Breast epithelium (tissue), 4 donors: Measurements from ENCODE around the gene ATAT1. TPM values are rescaled to one million over a fixed set of nuclear protein-coding genes. Genes with fewer than 3 reads are reported as not detected.

Source experiments
- DNase-seq, 2 donors: peaks; one replicate each; pipeline ENCODE4 v3.0.0-alpha.2; 2019; ENCODE audit warnings: low spot score in 2 of 2
- H3K27ac ChIP-seq, 2 donors: fragments of 200-600 bp; sonication (generic) in 1 of 2; one replicate each; pipeline ENCODE4 v1.5.1; 2016 to 2019; ENCODE audit warnings: mild to moderate bottlenecking in 1 of 2
- H3K27me3 ChIP-seq, 2 donors: fragments of 200-600 bp; sonication (generic) in 1 of 2; one replicate each; pipeline versions ENCODE4 v1.5.1 to v1.6.0; 2017 to 2019; ENCODE audit warnings: control low read depth in 1 of 2, mild to moderate bottlenecking in 1 of 2
- H3K36me3 ChIP-seq: fragments of 200-600 bp; one replicate; pipeline ENCODE4 v1.5.1; 2019
- H3K4me1 ChIP-seq, 2 donors: fragments of 200-600 bp; sonication (generic); one replicate each; pipeline ENCODE4 v1.5.1; 2016 to 2019; ENCODE audit warnings: control low read depth in 1 of 2
- H3K4me3 ChIP-seq, 3 donors: fragments of 200-600 bp; sonication (generic); 1 replicate in 2 of 3; 2 replicates in 1 of 3; pipeline ENCODE4 v1.5.1; 2016 to 2019; ENCODE audit warnings: mild to moderate bottlenecking in 3 of 3, moderate library complexity in 2 of 3
- H3K9me3 ChIP-seq, 2 donors: fragments of 200-600 bp; sonication (generic) in 1 of 2; one replicate each; pipeline ENCODE4 v1.5.1; 2016 to 2019; ENCODE audit warnings: control low read depth in 1 of 2
- CTCF ChIP-seq, 3 donors: fragments of 450-650 bp; IDR thresholded peaks; one replicate each; pipeline ENCODE4 v1.5.1; 2016 to 2017; ENCODE audit warnings: antibody characterized with exemption in 3 of 3, mild to moderate bottlenecking in 3 of 3, moderate library complexity in 3 of 3
- POLR2A ChIP-seq: fragments of 450-650 bp; IDR thresholded peaks from one replicate; pipeline ENCODE4 v1.6.1; 2016; ENCODE audit warnings: antibody characterized with exemption, mild to moderate bottlenecking, moderate library complexity
- POLR2AphosphoS5 ChIP-seq, 3 donors: sonication (generic); formaldehyde crosslinking; IDR thresholded peaks; one replicate each; pipeline ENCODE4 v1.6.1; 2017; ENCODE audit warnings: antibody characterized with exemption in 3 of 3
- intact Hi-C: fragments of 100-400 bp; cut with DNase I; formaldehyde crosslinking; loops from one replicate; pipeline ENCODE4 v1.15.1; 2023; ENCODE audit warnings: low total_unique reads
- total RNA-seq, 3 donors: library from RNA; depleted of rRNA; stranded (reverse); fragments of >200 nt; gene quantifications; one replicate each; pipeline ENCODE4 v1.1.0, GENCODE V29; 2016

The ATAT1 gene
- total RNA-seq, 3 donors from 2014 or later = 5.3 to 10.5 (median 8.8) TPM

- Histone ChIP-seq H3K4me1 (peaks cover 5 to 18% of the 10 kb centered on the region in 2 donors), H3K36me3 (no peaks in the 10 kb centered on the region), H3K4me3 (no peak overlapping the region), H3K9me3 (no peaks in the 10 kb centered on the region), H3K27me3 (no peaks in the 10 kb centered on the region), H3K27ac (peak overlapping the region; percentile 96 to 97)
- no peak for TF ChIP-seq POLR2AphosphoS5 (IDR thresholded peaks at IDR 0.05)
- no peak for TF ChIP-seq CTCF (IDR thresholded peaks at IDR 0.05)
- TF ChIP-seq POLR2A = no peak
- DNase-seq = no peak
- intact Hi-C loops = no loop called here
These were observed 62.6 kb downstream of the ATAT1 start for GRCh38 chr6:30689022-30689865.

GRCh38 chr6:30689985-30690384 is 63.3 kb downstream of the ATAT1 start:
- H3K4me1 ChIP-seq = peaks cover 5 to 18% of the 10 kb centered on the region in 2 donors
- no peaks in the 10 kb centered on the region for H3K27me3 ChIP-seq
- intact Hi-C loops = no loop called here
- H3K36me3 ChIP-seq = no peaks in the 10 kb centered on the region
- H3K4me3 ChIP-seq = peak overlapping the region; percentile 65 to 72 (median 66)
- no peak for DNase-seq
- H3K9me3 ChIP-seq = no peaks in the 10 kb centered on the region
- H3K27ac ChIP-seq = peak overlapping the region; percentile 96 to 97
- TF ChIP-seq POLR2A (no peak), POLR2AphosphoS5 (IDR thresholded peaks at IDR 0.05) (no peak), CTCF (IDR thresholded peaks at IDR 0.05) (no peak)

GRCh38 chr6:30690403-30691207 is 63.9 kb downstream of the ATAT1 start, which contains the start of gene NRM:
Gene NRM, minus strand, starts transcription at chr6:30690984. Its CDS starts 10 bp downstream, at chr6:30690974.
- peak; percentile 39 to 84 (median 71) for TF ChIP-seq POLR2AphosphoS5 (IDR thresholded peaks at IDR 0.05)
- no peak for TF ChIP-seq POLR2A
- Histone ChIP-seq H3K27me3 (no peaks in the 10 kb centered on the region), H3K4me1 (peaks cover 5 to 18% of the 10 kb centered on the region in 2 donors), H3K36me3 (no peaks in the 10 kb centered on the region), H3K27ac (peak within 1 kb of the TSS; percentile 96 to 97), H3K4me3 (peak within 1 kb of the TSS; percentile 65 to 72 (median 66)), H3K9me3 (no peaks in the 10 kb centered on the region)
- intact Hi-C loops = no loop called here
- peak; percentile 81 to 90 for DNase-seq

- Histone ChIP-seq H3K4me1 (peaks cover 5 to 18% of the 10 kb centered on the region in 2 donors), H3K9me3 (no peaks in the 10 kb centered on the region), H3K4me3 (peak overlapping the region; percentile 65 to 72 (median 66)), H3K27ac (peak overlapping the region; percentile 96 to 97), H3K27me3 (no peaks in the 10 kb centered on the region), H3K36me3 (no peaks in the 10 kb centered on the region)
- DNase-seq = no peak
- intact Hi-C loops = no loop called here
- TF ChIP-seq POLR2A (no peak), CTCF (IDR thresholded peaks at IDR 0.05) (no peak), POLR2AphosphoS5 (IDR thresholded peaks at IDR 0.05) (no peak)
These were observed 64.7 kb downstream of the ATAT1 start for GRCh38 chr6:30691208-30691847.

Other genes starting within 250 kb of the ATAT1 start
- gene HLA-E, start 137.4 kb upstream of the ATAT1 start, total RNA-seq = 100 to 1,000 TPM; 420 to 803 (median 575) TPM
- gene GNL1, start 70.4 kb upstream of the ATAT1 start, total RNA-seq = 10 to 100 TPM; 39.7 to 51.2 (median 47.5) TPM
- 10 to 100 TPM in 2 of 3 donors, 1 to 10 TPM in 1; 9.0 to 28.4 (median 12.1) TPM for gene PRR3, start 69.6 kb upstream of the ATAT1 start, total RNA-seq
- gene ABCF1, start 55.4 kb upstream of the ATAT1 start, total RNA-seq = 10 to 100 TPM; 41.0 to 55.2 (median 51.5) TPM
- gene PPP1R10, start 9.6 kb upstream of the ATAT1 start, total RNA-seq = 10 to 100 TPM; 17.3 to 51.1 (median 26.5) TPM
- 10 to 100 TPM; 42.1 to 70.8 (median 52.4) TPM for gene MRPS18B, start 9.0 kb upstream of the ATAT1 start, total RNA-seq
- gene C6orf136, start 20.3 kb downstream of the ATAT1 start, total RNA-seq = 10 to 100 TPM in 2 of 3 donors, 1 to 10 TPM in 1; 9.6 to 19.0 (median 16.1) TPM
- gene DHX16, start 46.1 kb downstream of the ATAT1 start, total RNA-seq = 10 to 100 TPM; 23.5 to 35.3 (median 26.2) TPM
- gene PPP1R18, start 59.8 kb downstream of the ATAT1 start, total RNA-seq = 10 to 100 TPM; 18.3 to 41.6 (median 20.0) TPM
- 1 to 10 TPM; 1.8 to 4.0 (median 2.3) TPM for gene NRM, start 64.1 kb downstream of the ATAT1 start, total RNA-seq
- 10 to 100 TPM in 2 of 3 donors, 1 to 10 TPM in 1; 8.5 to 14.9 (median 13.4) TPM for gene MDC1, start 90.4 kb downstream of the ATAT1 start, total RNA-seq
- gene TUBB, start 93.5 kb downstream of the ATAT1 start, total RNA-seq = 100 to 1,000 TPM; 189 to 269 (median 212) TPM
- gene FLOT1, start 115.8 kb downstream of the ATAT1 start, total RNA-seq = 100 to 1,000 TPM in 2 of 3 donors, 10 to 100 TPM in 1; 80.5 to 171 (median 142) TPM
- gene IER3, start 117.7 kb downstream of the ATAT1 start, total RNA-seq = 10 to 100 TPM in 2 of 3 donors, 1 to 10 TPM in 1; 7.7 to 64.1 (median 20.0) TPM